HepG2 (cell line): Measurements from ENCODE around the gene OCLN. TPM values are rescaled to one million over a fixed set of nuclear protein-coding genes. Genes with fewer than 3 reads are reported as not detected.

Experiments used
- CC2D1A ChIP-seq: sonication (generic); formaldehyde crosslinking; IDR thresholded peaks from 2 replicates; pipeline ENCODE4 v1.8.1; 2023; ENCODE audit warnings: mild to moderate bottlenecking, missing genetic modification reagents
- DRAP1 ChIP-seq: IDR thresholded peaks from 2 replicates; pipeline ENCODE4 v1.6.1; 2016; ENCODE audit warnings: missing genetic modification reagents, missing compliant biosample characterization
- DZIP1 ChIP-seq: sonication (generic); formaldehyde crosslinking; IDR thresholded peaks from 2 replicates; pipeline ENCODE4 v1.5.0; 2020; ENCODE audit warnings: mild to moderate bottlenecking, missing genetic modification reagents
- EEA1 ChIP-seq: sonication (generic); formaldehyde crosslinking; IDR thresholded peaks from 2 replicates; pipeline ENCODE4 v1.5.1; 2020; ENCODE audit warnings: mild to moderate bottlenecking, missing genetic modification reagents, borderline replicate concordance
- ELF1 ChIP-seq: sonication (generic); formaldehyde crosslinking; IDR thresholded peaks from 2 replicates; pipeline ENCODE4 v1.4.0; 2020; ENCODE audit warnings: missing genetic modification reagents
- FOXK1 ChIP-seq: sonication (generic); formaldehyde crosslinking; IDR thresholded peaks from 2 replicates; pipeline ENCODE4 v1.4.0; 2020; ENCODE audit warnings: low read depth, missing genetic modification reagents, borderline replicate concordance
- HMGA1 ChIP-seq: sonication (generic); formaldehyde crosslinking; conservative IDR thresholded peaks from 2 replicates; pipeline ENCODE4 v1.4.0; 2020; ENCODE audit warnings: missing genetic modification reagents
- HNRNPL ChIP-seq: fragments of 200-400 bp; formaldehyde crosslinking; IDR thresholded peaks from 2 replicates; pipeline ENCODE4 v1.6.1; 2017; ENCODE audit warnings: mild to moderate bottlenecking, low read depth, low read length
- KDM4B ChIP-seq: sonication (generic); formaldehyde crosslinking; IDR thresholded peaks from 2 replicates; pipeline ENCODE4 v1.4.0; 2020; ENCODE audit warnings: missing genetic modification reagents
- KLF11 ChIP-seq: IDR thresholded peaks from 2 replicates; pipeline ENCODE4 v1.6.1; 2016; ENCODE audit warnings: missing compliant biosample characterization
- MTERF4 ChIP-seq: sonication (generic); formaldehyde crosslinking; IDR thresholded peaks from 2 replicates; pipeline ENCODE4 v1.8.0; 2023; ENCODE audit warnings: mild to moderate bottlenecking, missing genetic modification reagents
- NCOR1 ChIP-seq: fragments of 200-600 bp; sonication (generic); IDR thresholded peaks from 2 replicates; pipeline ENCODE4 v1.7.0; 2017; ENCODE audit warnings: antibody characterized with exemption, low read length, borderline replicate concordance
- RARG ChIP-seq: sonication (generic); formaldehyde crosslinking; IDR thresholded peaks from 2 replicates; pipeline ENCODE4 v1.4.0; 2020; ENCODE audit warnings: low read depth, mild to moderate bottlenecking, missing genetic modification reagents
- RBM39 ChIP-seq: fragments of 200-400 bp; formaldehyde crosslinking; IDR thresholded peaks from one replicate; pipeline ENCODE4 v1.6.1; 2018; ENCODE audit warnings: antibody characterized with exemption, mild to moderate bottlenecking, low read depth, low read length; ENCODE audit not compliant: poor library complexity, severe bottlenecking
- SYNCRIP ChIP-seq: fragments of 200-400 bp; formaldehyde crosslinking; IDR thresholded peaks from 2 replicates; pipeline ENCODE4 v1.6.1; 2018; ENCODE audit warnings: mild to moderate bottlenecking, low read depth, low read length; ENCODE audit not compliant: insufficient read depth
- TFAP4 ChIP-seq: sonication (generic); IDR thresholded peaks from 2 replicates; pipeline ENCODE4 v1.6.1; 2016; ENCODE audit warnings: low read depth, borderline replicate concordance
- ZBTB38 ChIP-seq: sonication (generic); formaldehyde crosslinking; IDR thresholded peaks from 2 replicates; pipeline ENCODE4 v1.5.1; 2020; ENCODE audit warnings: mild to moderate bottlenecking, missing genetic modification reagents
- ZFP1 ChIP-seq: IDR thresholded peaks from 2 replicates; pipeline ENCODE4 v1.6.1; 2016
- ZFP62 ChIP-seq: sonication (generic); formaldehyde crosslinking; IDR thresholded peaks from 2 replicates; pipeline ENCODE4 v1.4.0; 2020; ENCODE audit warnings: missing genetic modification reagents
- ZNF160 ChIP-seq: sonication (generic); formaldehyde crosslinking; IDR thresholded peaks from 2 replicates; pipeline ENCODE4 v1.8.0; 2022; ENCODE audit warnings: mild to moderate bottlenecking, inconsistent platforms, missing genetic modification reagents
- ZNF335 ChIP-seq: sonication (generic); formaldehyde crosslinking; IDR thresholded peaks from 2 replicates; pipeline ENCODE4 v1.4.0; 2020; ENCODE audit warnings: missing genetic modification reagents
- ZNF337 ChIP-seq: sonication (generic); formaldehyde crosslinking; IDR thresholded peaks from 2 replicates; pipeline ENCODE4 v1.5.1; 2020; ENCODE audit warnings: missing genetic modification reagents, low read depth, mild to moderate bottlenecking, borderline replicate concordance
- ZNF546 ChIP-seq: sonication (generic); formaldehyde crosslinking; conservative IDR thresholded peaks from 2 replicates; pipeline ENCODE4 v1.8.1; 2023; ENCODE audit warnings: mild to moderate bottlenecking, missing genetic modification reagents
- ZNF563 ChIP-seq: sonication (generic); formaldehyde crosslinking; IDR thresholded peaks from 2 replicates; pipeline ENCODE4 v1.8.0; 2022; ENCODE audit warnings: mild to moderate bottlenecking, moderate library complexity, missing genetic modification reagents
- polyA plus RNA-seq, 8 experiments: library from polyadenylated mRNA; depleted of rRNA in 3 of 8; stranded (reverse) in 7 of 8; unstranded in 1 of 8; fragments of >200 nt; fragmentation: Illumina TruSeq in 4 of 8; extraction: Trizol in 4 of 8; gene quantifications; 2 replicates each; pipeline versions ENCODE4 v1.2.1 to v1.2.3, GENCODE V29; 2011 to 2016; ENCODE audit warnings: low read depth in 4 of 8, missing spikeins in 1 of 8, mixed read lengths in 1 of 8; ENCODE audit not compliant: insufficient read depth in 1 of 8
- total RNA-seq, 5 experiments: library from RNA; depleted of rRNA; stranded (reverse); fragments of >200 nt; fragmentation: Illumina TruSeq; extraction: Trizol; gene quantifications; 2 replicates each; pipeline ENCODE4 v1.2.3, GENCODE V29; 2016; ENCODE audit warnings: low read depth in 1 of 5
- TF ChIP-seq, protein P1 (sequence below): sonication (generic); formaldehyde crosslinking; IDR thresholded peaks from 2 replicates; pipeline ENCODE4 v1.5.1; 2020; ENCODE audit warnings: mild to moderate bottlenecking, missing genetic modification reagents, moderate library complexity

Gene OCLN
- total and polyA plus RNA-seq, 2 of the 13 experiments (the other 11 are each of a cell fraction or from before 2014, with no cell fraction given): 24.1 to 34.8 TPM

DNA sequence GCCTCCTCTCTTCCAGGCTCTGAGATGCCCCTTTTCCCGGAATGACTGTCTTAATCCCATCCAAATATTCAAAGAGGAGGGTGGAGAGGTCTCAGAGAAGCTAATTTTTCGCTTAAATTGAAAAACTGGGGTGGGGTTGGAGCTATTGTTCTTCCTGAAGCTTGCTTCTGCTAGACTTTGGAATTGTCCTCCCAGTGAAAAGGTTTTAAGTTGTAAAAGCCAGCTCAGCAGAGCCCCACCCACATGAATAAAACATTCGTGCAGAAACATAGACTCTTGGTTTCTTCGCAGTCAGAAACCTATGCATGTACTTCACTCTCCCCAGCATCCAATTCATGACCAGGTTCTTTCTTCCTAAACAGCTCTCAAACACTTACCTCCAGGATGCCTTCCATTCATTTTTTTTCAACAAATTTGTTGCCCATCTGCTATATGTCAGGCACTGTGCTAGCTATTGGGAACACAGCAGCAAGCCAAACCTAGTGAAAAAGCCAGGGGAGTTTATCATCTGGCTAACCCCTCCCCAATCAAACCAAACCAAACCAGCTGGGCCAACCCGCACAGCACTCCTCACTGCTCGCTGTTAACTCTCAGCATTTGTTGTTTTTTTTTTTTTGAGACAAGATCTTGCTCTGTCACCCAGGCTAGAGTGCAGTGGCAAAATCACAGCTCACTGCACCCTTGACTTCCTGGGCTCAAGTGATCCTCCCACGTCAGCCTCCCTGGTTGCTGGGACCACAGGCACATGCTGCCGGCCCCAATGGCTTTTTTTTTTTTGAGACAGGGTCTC is 37.9 kb upstream of the OCLN start (continued):
- peak; percentile 58; the same call in 1 of the 2 replicates for TF ChIP-seq TFAP4
- TF ChIP-seq ZNF160 (CRISPR knock-in tag): no peak
- TF ChIP-seq NCOR1: no peak
- TF ChIP-seq DZIP1 (CRISPR knock-in tag): no peak
- TF ChIP-seq ZNF563 (CRISPR knock-in tag): 0 out of 2 replicates have a peak, but pooled peaks have one; percentile 26
- no peak for TF ChIP-seq FOXK1 (CRISPR knock-in tag)
- no peak for TF ChIP-seq ZBTB38 (CRISPR knock-in tag)
- no peak for TF ChIP-seq ELF1 (CRISPR knock-in tag)
- no peak for TF ChIP-seq MTERF4 (CRISPR knock-in tag)
- TF ChIP-seq KDM4B (CRISPR knock-in tag): no peak
- TF ChIP-seq EEA1 (CRISPR knock-in tag): no peak
- TF ChIP-seq CC2D1A (CRISPR knock-in tag): no peak
- TF ChIP-seq ZNF546 (CRISPR knock-in tag): no peak
- no peak for TF ChIP-seq RARG (CRISPR knock-in tag)
- no peak for TF ChIP-seq SYNCRIP
- TF ChIP-seq, protein P1, sequence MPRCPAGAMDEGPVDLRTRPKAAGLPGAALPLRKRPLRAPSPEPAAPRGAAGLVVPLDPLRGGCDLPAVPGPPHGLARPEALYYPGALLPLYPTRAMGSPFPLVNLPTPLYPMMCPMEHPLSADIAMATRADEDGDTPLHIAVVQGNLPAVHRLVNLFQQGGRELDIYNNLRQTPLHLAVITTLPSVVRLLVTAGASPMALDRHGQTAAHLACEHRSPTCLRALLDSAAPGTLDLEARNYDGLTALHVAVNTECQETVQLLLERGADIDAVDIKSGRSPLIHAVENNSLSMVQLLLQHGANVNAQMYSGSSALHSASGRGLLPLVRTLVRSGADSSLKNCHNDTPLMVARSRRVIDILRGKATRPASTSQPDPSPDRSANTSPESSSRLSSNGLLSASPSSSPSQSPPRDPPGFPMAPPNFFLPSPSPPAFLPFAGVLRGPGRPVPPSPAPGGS (CRISPR knock-in tag): no peak
- no peak for TF ChIP-seq KLF11 (CRISPR knock-in tag)
- TF ChIP-seq ZFP62 (CRISPR knock-in tag): no peak
- TF ChIP-seq DRAP1 (CRISPR knock-in tag): 0 out of 2 replicates have a peak, but pooled peaks have one; percentile 5
- no peak for TF ChIP-seq ZNF335 (CRISPR knock-in tag)
- TF ChIP-seq RBM39: no peak
- no peak for TF ChIP-seq ZNF337 (CRISPR knock-in tag)
- TF ChIP-seq HNRNPL: no peak
- no peak for TF ChIP-seq HMGA1 (CRISPR knock-in tag)
- TF ChIP-seq ZFP1 (CRISPR knock-in tag): no peak
